Testis (tissue), 2 donors: ENCODE data around the gene CAMK2B.

Source experiments
- CTCF ChIP-seq, 3 experiments: fragments of 450-650 bp in 2 of 3; fragments of 200-600 bp in 1 of 3; sonication (generic) in 1 of 3; IDR thresholded peaks; one replicate each; pipeline ENCODE4 v1.5.1; 2016 to 2019; ENCODE audit warnings: antibody characterized with exemption in 3 of 3, mild to moderate bottlenecking in 2 of 3, moderate library complexity in 1 of 3
- POLR2A ChIP-seq: fragments of 450-650 bp; IDR thresholded peaks from one replicate; pipeline ENCODE4 v1.6.1; 2017; ENCODE audit warnings: antibody characterized with exemption, mild to moderate bottlenecking, moderate library complexity

GRCh38 chr7:44186736-44187135 is 138.7 kb downstream of the CAMK2B start:
- TF ChIP-seq CTCF (IDR thresholded peaks at IDR 0.05): no peak
- TF ChIP-seq POLR2A: no peak
